ENCODE measurements around the gene PTPRA. TPM values are rescaled to one million over a fixed set of nuclear protein-coding genes. Genes with fewer than 3 reads are reported as not detected.
A peak's percentile ranks its signal among the peaks of the same experiment; 100 is the strongest.
"Not testable (repeated sequence)": the region's sequence is repeated elsewhere in the genome, so short reads cannot be mapped to it uniquely, and the experiment has no call there.

Gene PTPRA, protein sequence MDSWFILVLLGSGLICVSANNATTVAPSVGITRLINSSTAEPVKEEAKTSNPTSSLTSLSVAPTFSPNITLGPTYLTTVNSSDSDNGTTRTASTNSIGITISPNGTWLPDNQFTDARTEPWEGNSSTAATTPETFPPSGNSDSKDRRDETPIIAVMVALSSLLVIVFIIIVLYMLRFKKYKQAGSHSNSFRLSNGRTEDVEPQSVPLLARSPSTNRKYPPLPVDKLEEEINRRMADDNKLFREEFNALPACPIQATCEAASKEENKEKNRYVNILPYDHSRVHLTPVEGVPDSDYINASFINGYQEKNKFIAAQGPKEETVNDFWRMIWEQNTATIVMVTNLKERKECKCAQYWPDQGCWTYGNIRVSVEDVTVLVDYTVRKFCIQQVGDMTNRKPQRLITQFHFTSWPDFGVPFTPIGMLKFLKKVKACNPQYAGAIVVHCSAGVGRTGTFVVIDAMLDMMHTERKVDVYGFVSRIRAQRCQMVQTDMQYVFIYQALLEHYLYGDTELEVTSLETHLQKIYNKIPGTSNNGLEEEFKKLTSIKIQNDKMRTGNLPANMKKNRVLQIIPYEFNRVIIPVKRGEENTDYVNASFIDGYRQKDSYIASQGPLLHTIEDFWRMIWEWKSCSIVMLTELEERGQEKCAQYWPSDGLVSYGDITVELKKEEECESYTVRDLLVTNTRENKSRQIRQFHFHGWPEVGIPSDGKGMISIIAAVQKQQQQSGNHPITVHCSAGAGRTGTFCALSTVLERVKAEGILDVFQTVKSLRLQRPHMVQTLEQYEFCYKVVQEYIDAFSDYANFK
- total RNA-seq: 10 to 100 TPM; 55.0 to 78.0 (median 68.2) TPM

- no peak for TF ChIP-seq CTCF (IDR thresholded peaks at IDR 0.05)
- peak; percentile 86 for DNase-seq (ENCODE audit: low spot score)
- peak; percentile 94 for ATAC-seq (ENCODE audit: low FRiP score)
Observed at GRCh38 chr20:2873010-2873746, at the start of gene PTPRA. Gene PTPRA (plus strand): TSS chr20:2873481. CDS start chr20:2964278, 90,797 bp downstream.

- ATAC-seq (ENCODE audit: low FRiP score) (no peak), DNase-seq (ENCODE audit: low spot score) (no peak)
- no peak for TF ChIP-seq CTCF (IDR thresholded peaks at IDR 0.05)
Observed at GRCh38 chr20:2825761-2826160, 47.5 kb upstream of the PTPRA start.

DNA sequence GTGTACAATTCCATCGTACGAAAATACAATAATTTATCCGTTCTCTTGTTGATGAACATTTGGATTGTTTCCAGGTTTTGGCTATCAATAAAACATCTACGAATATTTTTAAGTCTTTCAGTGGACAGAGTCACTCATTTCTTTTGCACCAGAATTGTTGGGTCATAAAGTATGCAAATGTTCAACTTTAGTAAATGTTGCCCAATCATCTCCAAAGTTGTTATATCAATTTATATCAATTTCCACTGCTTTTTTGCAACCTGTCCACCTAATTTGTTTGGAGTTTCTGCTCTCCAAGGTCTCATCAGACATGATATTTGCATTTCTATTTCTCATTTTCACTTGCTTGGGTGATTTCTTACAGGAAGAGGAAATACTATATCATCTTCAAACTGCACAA lies 46.6 kb upstream of the PTPRA start:
- no peak for TF ChIP-seq CTCF (IDR thresholded peaks at IDR 0.05)
- ATAC-seq (ENCODE audit: low FRiP score) (no peak), DNase-seq (ENCODE audit: low spot score) (no peak)

DNA sequence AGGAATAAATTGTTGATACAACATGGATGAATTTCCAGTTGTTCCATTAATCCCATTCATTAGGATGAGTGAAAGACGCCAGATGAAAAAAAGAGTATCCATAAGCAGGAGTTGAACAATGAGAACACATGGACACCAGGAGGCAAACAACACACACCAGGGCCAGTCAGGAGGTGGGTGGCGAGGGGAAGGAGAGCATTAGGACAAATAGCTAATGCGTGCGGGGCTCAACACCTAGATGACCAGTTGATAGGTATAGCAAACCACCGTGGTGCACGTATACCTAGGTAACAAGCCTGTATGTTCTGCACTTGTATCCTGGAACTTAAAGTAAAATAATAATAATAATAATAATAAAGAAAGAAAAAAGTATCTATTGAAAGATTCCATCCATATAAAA lies 43.9 kb upstream of the PTPRA start:
- TF ChIP-seq CTCF (IDR thresholded peaks at IDR 0.05): no peak
- no peak for DNase-seq (ENCODE audit: low spot score)
- ATAC-seq (ENCODE audit: low FRiP score): no peak

- ATAC-seq (ENCODE audit: low FRiP score); DNase-seq (ENCODE audit: low spot score): not testable (repeated sequence)
Observed at GRCh38 chr20:2831206-2831605, 42.1 kb upstream of the PTPRA start.

GRCh38 chr20:2833761-2834160 lies 39.5 kb upstream of the PTPRA start:
- ATAC-seq (ENCODE audit: low FRiP score) (no peak), DNase-seq (ENCODE audit: low spot score) (no peak)
- TF ChIP-seq CTCF (IDR thresholded peaks at IDR 0.05): no peak
